Measurements from ENCODE around the gene NEK4. TPM values are rescaled to one million over a fixed set of nuclear protein-coding genes. Genes with fewer than 3 reads are reported as not detected.

The NEK4 gene
- total RNA-seq, 1 donor from 2014 or later: 20.4 TPM

Other genes with a start within 250 kb of the NEK4 start
- gene NT5DC2, start 237.1 kb downstream of the NEK4 start, total RNA-seq: 105 TPM
- gene UQCC5, start 234.3 kb downstream of the NEK4 start, total RNA-seq: 71.1 TPM
- gene PBRM1, start 85.0 kb downstream of the NEK4 start, total RNA-seq: 45.3 TPM
- gene GNL3, start 84.9 kb downstream of the NEK4 start, total RNA-seq: 28.8 TPM
- gene GLT8D1, start 65.1 kb downstream of the NEK4 start, total RNA-seq: 33.2 TPM
- 85.0 TPM for gene SPCS1, start 64.8 kb downstream of the NEK4 start, total RNA-seq
- not detected for gene ITIH1, start 6.7 kb upstream of the NEK4 start, total RNA-seq
- 0.43 TPM for gene ITIH3, start 23.9 kb upstream of the NEK4 start, total RNA-seq
- gene ITIH4, start 59.7 kb upstream of the NEK4 start, total RNA-seq: 5.0 TPM
- 26.5 TPM for gene MUSTN1, start 64.1 kb upstream of the NEK4 start, total RNA-seq
- 9.0 TPM for gene STIMATE, start 126.6 kb upstream of the NEK4 start, total RNA-seq